HG03521 (cell line): ENCODE results near the gene CYYR1.

Source experiments
- ATAC-seq: cut with Tn5 transposase; IDR thresholded peaks from one replicate; pipeline ENCODE4 v1.9.1; 2021; ENCODE audit warnings: mild to moderate bottlenecking, moderate library complexity; ENCODE audit not compliant: unreplicated experiment

The CYYR1 gene

DNA sequence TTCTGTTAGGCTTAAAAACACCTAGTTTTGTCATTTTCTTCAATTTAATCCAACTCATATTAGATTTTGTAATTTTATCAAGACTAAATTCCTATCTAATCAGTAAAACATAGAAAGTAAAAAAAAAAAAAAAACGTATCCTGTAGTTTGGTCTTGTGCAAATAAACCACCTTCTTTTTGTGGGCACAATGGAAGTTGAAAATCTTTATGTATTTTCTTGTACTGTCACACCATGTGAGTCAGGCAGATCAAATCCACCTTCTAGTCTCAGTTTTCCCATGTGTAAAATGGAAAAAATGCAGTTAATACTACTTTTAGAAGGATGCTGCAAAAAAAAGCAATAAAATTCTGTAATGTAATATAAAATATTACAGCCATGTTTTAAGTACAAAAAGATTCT lies 129.8 kb downstream of the CYYR1 start:
- no peak for ATAC-seq

DNA sequence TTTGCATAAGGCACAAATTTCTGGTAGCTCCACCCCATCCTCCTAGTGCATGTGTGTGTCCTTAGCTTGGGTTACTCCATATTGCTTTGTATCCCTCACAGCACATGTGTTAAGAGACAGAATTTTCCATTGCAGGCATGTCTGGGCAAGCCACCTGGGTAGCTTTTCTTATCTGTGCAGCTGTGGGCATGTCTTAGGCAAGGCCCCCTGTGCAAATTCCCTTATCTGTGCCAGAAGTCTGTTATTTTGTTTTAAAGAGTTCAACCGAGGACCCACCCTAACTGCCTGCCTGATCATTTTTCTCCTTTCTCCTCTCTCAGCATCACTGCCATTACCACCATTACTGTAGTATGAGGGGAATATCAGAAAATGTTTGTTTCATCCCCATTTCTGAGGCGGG lies 131.9 kb downstream of the CYYR1 start:
- ATAC-seq = no peak

DNA sequence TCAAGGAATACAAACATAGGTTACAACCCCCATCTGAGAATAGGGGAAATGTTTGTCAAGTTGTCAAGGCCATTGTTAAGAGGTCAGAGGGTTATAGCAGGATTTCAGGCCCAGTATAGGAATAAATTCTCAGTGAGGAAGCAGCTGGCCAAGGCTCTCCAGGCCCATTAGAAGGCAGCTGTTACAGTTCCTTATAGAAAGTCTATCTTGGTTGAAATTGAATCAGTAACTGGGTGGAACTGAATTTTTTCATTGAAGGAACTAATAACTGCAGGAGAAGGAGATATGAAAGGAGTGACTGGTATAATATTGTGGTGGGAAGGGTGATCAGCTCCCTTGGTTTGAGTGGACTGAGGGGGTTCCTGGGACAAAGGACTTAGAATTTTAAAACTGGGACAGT lies 134.1 kb downstream of the CYYR1 start:
- no peak for ATAC-seq

DNA sequence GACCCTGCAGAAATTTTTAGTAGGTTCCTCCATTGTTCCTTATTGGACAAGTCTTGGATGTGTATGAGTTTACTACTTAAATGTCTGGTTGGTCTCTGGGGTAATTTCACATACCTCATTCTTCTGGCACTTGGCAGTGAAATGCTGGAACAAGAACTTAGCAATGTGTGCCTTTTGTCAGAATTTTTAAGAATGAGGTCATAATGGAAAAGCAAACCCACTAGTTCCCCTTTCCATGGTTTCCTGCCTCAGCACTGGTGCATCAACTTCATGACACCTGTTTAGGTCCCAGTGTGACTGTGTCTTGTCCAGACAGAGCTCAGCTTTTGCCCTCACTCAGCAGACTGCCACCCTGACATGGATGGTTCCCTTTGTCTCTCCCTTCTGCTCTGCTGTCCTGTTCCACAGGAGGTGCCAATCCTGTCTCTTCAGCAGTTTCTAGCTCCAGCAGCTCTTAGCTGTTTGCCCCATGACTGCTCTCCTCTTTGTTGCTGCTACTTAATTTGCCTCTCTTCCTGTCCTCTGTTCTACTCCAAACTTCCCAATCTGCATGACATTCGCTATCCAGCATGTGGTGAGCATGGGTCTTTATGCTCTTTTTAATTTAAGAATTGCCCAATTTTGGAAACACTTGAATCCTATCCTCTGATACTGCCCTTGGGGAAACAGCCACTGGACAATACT lies 135.6 kb downstream of the CYYR1 start:
- no peak for ATAC-seq

DNA sequence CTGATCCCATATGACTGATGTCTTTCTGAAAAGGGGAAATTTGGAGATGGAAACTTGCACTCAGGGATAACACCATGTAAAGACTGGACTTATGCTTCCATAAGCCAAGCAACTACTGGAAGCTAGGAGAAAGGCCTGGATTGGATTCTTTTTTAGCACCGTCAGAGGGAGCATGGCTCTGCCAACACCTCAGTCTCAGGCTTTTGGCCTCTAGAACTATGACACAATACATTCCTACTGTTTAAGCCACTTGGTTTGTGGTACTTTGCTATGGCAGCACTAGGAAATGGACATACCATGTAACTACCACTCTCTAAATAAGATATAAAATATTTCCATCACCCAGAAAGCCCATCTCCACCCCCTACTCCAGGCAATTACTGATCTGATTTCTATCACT lies 139.7 kb downstream of the CYYR1 start:
- no peak for ATAC-seq

DNA sequence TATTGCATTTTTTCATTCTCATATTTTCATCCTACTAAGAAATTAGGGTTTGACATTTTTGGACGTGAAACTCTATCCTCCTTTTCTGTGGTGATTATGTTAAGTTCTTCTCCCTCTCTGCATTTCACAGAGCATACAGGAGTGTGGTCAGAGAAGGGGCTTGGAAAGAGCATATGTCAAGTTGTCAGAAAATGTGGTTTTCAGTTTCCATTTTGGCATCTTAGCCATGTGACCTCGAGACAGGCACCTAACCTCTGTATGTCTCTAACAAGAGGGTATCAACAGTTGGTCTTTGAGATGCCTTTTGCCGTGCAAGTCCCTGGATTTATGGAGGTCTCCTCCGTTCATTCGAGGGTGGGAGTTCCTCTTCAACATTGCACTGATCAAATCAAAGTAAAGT lies 140.7 kb downstream of the CYYR1 start:
- no peak for ATAC-seq

DNA sequence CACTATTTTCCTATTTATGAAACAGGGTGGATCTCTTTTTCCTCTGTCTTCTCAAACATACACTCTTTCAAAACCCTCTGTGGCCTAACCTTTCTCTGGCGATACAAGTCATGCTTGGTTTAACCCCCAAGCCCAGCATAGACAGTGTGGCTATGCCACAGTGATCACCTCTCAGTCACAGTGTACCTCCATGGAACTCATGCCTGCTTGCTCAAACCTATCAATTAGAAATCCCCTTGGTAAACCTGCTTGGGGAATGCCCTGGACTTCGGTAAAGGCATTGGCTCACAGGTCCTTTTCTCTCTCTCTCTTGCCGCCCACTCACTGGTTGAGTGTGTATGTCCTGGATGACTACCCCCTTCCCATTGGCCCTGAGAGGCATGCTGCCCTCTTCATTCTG lies 147.5 kb downstream of the CYYR1 start:
- no peak for ATAC-seq

DNA sequence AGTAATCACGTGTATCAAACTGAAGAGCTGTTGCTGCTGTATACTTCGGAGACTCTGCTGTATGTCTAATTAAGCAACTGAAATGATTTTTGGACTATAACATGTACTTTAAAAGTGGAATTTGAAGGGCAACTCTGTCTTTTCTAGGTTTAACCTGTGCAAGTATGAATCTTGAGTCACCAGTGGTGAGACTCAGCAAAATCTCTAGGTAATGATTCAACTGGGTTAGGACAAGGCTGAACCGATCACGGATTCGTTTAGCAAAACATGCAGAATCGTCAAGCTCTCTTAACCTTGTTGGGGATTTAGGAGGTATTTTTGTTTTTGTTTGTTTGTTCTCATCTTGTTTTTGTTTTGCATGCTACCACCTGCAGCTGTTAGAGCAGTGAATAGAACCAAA lies 149.6 kb downstream of the CYYR1 start:
- no peak for ATAC-seq

DNA sequence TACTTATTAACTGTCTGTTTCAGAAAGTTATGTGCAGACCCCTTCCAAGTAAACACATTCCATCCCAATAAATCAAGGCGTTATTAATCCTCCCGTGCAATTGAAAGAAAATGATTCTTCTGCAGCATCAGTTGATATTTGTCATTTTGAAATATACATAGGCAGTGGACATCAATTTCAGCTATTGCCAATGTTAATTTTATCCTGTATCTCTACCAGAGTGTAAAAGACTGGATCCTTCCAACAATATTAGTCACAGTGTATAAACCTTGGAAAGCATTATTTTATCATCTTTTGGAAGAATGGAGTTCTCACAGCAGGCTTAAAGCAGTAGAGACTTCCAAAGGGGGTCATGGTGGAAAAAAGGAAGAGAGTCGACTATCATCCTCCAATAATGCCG lies 150.4 kb downstream of the CYYR1 start:
- no peak for ATAC-seq

DNA sequence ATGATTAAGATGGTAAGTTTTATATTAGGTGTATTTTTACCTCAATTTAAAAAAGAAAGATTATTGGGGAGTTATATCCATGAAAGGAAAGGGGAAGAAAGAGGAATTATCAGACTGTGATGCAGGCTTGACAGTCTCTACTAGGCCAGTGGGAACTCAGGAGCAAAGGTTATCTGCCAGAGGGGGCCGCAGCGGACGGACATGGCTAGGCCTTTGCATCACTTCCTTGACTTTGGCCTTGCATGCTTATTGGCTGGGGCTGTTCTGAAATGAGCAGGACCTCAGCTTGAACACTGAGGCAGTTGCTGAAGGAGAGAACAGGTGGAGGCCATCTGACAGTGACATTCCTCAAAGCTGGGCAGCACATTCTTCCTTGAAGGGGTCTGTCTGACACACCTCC lies 150.9 kb downstream of the CYYR1 start:
- no peak for ATAC-seq

DNA sequence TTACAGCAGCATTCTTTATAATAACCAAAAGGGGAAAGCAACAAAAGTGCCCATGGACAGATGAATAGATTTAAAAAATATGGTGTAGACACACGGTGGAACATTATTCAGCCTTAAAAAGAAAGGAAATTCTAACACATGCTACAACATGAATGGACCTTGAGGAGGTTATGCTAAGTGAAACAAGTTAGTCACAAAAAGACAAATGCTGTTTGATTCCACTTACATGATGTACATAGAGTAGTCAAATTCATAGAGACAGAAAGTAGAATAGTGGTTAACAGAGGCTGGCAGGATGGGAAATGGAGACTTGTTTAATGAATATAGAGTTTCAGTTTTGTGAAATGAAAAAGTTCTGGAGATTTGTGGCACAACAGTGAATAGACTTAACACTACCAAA lies 151.4 kb downstream of the CYYR1 start:
- no peak for ATAC-seq
